HG03159 (cell line): Measurements from ENCODE around the gene GLIS1.

Experiments used
- ATAC-seq: cut with Tn5 transposase; IDR thresholded peaks from one replicate; pipeline ENCODE4 v1.9.1; 2021; ENCODE audit warnings: mild to moderate bottlenecking, moderate library complexity; ENCODE audit not compliant: unreplicated experiment

The GLIS1 gene

DNA sequence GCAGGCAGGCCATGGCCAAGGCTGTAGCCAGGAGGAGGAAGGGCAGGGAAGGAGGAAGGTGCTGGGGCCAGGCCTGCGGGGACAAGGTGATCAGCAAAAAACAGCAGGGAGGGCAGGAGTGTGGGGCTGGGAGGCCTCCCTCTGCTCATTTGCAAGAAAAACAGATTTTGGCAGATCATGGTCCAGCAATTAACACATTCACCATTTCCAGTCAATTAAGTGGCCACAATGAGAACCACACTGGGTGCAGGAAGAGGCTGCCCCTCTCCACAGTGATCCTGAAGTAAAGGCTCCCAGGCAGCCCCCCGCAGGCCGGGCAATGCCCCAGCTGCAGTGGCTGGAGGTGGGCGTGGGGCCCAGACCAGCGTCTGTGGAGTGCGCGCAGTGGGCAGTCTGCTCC is 225.1 kb downstream of the GLIS1 start:
- no peak for ATAC-seq

DNA sequence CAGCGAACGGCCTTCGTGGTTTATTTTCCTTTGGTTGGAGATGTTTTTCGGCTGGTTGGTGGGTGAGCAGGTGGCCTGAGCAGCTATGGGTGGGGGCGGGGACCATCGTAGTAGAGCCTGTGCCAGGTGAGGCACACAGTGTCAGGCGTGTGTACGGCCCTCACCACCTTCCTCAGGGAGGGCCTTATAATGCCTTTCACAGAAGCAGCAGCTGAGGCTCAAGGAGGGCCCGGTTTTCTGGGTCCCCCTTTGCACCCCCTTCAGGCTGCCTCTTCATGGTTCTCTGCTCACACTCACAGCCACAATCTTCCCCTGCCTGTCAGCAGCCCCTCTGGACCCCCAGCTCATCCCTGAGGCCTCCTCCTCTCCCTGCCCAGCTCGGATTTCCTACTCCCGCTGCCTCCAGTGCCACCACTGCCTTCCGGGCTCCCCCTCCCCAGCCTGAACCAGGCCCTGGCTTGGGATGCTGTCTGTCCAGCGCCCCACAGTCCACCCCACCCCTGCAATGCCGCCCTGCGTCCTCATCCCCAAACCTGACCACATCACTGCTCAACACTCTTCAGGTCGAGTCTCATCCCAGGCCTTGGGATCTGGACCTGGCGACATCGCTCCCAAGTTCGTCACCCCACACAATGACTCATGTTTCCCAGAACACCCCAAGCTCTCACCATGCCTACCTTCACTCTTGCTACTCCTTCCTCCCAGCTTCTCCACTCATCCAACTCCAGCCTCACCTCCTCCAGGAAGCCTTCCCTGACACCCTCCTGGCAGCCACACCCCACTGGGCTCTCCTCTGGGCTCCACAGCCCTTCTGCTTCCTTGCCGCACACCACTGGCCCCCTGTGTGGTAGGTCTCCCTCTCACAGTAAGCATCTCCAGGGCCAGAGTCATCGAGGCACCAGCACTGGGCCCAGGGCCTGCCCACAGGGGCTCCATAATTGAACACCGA is 225.9 kb downstream of the GLIS1 start:
- no peak for ATAC-seq

DNA sequence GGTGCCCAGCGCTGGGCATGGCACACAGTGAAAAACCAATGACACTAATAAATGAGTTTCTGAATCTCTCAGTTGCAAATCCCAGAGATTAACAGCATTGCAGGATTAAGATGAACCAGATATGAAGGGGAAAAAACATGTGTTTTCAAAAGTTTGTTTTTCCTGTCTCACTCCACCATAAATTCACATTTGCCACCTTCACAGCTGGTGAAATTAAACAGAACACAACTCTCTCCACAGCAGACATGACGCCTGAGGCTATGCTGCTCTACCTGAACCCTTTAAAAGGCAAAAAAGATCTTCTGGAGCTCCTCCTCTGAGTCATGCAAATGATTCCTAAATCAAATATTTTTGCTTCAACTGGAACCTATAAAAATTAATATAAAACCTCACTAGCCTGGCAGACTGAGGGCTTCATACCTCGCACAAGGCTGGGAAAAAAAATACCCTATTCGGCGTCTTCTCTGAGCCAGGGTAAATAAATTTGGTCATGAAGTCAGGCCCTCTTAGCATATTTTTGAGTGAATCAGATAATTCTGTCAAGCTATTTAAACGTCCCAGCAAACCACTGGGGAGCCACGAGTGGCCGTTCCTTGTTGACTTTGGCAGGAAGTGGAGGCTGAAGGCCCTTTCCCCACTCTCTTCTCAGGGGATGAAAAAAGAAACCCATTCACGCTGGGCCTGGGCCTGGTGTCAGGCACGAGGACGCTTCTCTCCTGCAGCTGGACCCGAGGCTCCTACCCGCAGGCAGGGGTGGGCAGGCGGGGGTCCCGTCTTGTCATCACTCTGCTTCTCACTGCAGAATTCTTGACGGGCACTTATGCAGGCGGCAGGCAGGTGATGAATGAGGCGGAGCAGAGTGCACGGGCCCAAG is 226.8 kb downstream of the GLIS1 start:
- ATAC-seq = no peak

DNA sequence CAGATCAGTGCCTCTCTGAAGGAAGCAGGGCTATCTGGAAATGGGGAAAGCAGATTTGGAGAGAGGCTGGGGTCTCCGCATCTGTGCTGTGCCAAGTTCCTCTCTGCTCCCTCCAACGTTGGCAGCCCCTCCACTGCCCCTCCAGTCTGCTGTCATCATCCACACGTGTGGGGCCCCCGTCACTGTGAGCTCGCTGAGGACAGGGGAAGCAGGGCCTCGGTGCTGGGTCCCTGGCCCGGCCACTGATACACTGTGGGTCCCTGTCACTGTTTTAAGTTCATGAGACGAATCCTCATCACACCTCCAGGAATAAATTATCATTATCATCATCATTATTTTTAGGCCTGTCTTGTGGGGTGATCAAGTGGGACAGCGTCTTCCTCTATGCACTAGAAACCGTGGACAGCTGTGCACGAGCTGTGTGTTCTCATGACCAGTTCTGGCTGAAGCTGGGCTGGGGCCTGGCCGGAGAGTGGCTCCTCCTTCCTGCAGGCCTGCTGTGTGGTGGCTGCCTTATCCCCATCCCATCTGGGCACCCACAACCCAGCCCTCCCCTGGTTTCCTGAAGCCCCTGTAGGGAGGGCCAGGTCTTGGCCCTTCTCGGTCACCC is 227.5 kb downstream of the GLIS1 start:
- no peak for ATAC-seq

DNA sequence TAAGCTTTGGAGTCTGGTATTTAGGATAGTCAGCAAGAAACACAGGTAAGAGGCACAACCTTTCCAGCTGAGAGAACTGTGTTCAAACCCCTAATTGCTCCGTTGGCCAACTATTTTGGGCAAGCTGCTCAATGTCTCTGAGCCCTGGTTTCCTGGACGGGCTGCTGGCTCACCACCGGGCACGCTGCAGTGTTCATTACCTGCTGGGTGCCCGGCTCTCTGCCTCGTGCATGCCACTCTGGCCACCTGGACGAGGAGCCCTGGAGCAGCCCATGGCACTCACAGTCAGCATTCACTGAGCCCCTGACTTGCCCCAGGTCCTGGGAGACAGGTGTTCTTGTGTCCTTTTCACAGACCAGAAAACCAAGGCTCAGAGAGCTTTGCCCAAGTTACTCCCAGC is 228.7 kb downstream of the GLIS1 start:
- ATAC-seq = no peak

DNA sequence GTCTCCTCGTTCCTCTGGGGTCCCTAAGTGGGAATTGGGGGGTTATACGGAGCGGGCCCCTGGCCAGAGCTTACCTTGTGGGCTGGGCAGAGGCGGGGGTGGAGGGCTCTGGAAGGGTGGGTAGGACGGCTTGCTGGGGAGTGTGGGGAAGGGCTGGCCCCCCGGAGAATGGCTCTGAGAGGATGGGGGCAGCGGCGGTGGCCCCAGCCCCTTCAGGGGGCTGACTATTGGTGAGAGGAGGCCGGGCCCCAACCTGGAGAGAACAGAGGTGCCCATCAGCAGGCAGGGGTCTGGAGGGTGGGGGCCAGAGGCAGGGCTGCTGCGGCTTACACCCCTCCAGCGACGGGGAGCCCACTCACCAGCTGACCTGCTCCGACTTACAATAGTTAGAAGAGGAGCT is 229.2 kb downstream of the GLIS1 start:
- ATAC-seq = no peak

DNA sequence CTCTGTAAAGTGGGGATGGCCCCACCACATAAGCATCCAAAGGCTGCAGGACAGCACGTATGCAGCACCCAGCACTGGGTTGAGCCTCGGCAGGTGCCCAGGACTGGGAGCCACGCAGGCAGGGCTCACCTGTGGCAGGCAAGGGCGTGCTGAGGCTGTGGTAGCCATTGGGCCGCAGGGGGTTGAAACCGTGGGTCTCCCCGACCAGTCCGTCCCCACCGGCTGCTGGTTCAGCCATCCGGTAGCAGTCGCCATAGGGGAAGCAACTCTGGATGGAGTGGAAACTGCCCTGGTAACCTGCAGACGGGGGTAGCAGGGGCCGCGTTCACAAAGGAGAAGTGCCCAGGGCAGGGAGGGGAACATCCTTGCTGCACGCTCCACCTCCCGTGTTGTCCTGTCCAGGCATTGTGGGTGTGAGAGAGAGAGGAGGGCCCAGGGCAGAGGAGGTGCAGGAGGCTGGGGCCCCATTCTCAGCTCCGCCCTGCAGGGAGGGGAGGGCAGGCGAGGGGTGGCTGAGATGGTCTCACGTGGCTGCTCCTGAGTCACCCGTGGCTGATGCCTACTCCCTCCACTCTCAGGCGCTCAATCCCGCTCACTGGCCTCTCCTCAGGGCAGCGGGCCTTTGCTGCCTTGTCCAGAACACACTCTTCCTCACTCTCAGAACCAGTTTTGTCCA is 229.8 kb downstream of the GLIS1 start:
- no peak for ATAC-seq

DNA sequence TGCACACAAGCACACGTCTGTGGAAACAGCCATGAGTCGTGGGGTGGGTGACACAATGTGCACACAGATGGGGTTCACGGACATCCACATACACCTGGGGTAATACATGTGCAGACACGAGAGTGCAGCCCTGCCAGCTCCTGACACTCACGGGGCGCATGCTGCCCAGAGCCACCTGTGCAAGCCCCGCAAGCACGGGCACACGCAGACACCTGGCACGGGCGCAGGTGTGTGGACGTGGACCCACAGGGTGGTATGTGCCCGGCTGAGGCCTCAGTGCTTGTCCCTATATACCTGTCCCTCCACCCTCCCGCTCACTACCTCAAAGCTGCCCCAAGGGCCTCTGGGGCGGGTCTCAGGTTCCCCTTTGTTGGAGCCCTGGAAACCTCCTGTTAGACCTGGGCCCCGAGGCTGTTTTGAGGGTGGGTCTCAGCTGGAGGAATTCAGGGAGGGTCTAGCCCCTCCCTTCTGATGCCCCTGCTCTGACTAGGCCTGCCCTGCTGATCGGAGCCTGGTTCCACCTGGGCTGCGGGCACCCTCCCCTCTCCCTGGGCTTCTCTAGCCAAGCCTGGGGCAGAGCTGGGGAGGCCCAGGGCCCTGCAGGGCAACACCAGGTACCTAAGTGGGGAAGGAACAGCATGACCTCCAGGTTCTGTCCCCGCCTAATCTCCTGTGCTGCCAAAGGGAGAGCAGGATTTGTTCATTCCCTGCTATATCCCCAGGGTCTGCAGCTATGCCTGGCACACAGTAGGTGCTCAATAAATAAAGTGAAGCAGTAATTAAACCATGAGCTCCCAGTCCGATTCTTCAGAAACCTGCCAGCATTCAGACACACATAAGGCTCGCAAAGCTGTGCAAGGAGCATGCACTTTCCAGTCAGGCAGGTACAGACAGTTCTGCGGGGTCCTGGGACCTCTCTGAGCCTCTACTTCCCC is 230.6 kb downstream of the GLIS1 start:
- no peak for ATAC-seq

DNA sequence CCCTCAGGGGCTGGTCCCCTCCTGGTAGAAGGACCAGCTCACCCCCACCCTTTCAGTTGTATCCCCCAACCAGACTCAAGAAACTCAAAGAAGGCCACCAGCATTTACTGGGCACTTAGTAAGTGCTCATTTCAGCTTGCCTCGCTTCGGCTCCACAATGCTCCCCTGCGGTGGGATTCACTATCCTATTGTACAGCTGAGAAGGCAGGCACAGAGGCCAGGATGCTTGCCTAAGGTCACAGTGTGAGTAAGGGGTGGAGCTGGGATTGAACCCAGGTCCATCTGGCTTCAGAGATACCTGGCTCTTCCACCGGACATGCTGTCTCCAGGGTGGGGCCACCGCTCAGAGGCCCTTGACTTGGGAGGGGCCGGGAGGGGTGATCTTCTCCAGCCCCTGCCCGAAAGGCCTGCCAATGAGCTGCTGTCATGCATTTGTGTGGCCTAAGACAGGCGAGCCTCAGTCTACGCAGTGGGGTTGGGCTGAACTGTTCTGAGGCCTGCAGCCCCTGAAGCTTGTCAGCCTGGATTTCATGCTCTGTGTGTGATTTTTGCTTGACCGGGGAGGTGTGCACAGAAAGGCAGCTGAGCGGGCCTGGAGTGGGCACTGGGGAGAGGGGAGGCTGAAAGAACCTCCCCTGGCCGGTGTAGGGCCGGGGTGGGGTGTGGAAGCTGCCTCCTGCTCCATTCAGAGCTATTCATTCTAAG is 231.7 kb downstream of the GLIS1 start:
- no peak for ATAC-seq

DNA sequence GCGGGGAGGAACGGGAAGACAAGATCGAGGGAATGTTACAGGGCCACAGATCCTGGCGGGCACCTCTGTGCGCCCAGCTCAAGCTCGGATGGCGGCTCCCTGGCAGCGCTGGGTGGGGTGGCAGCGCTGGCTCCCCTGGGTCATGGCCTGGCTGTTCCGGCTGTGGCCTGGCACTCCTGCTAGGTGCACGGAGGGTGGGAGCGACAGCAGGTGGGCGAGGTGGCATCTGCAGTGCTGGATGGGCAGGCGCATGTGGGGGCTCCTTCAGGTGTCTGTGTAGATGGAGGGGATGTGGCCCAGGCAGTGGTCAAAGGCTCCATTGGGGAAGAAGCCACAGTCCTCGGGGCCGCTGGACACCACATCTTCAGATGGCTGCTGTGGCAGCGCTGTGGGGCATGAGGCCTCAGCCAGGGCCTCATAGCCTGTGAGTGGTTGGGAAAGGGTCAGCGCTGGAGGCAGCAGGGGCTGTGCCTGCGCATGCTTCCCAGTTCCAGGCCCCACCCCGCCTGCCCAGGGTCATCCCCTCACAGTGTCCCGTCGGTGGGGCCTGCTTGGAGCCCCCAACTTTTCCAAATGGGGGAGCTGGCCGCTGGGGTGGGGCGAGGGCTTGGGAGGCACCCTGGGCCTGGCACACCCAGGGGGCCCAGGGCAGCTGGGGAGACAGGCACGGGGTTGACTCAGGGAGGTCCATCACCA is 232.5 kb downstream of the GLIS1 start:
- no peak for ATAC-seq

DNA sequence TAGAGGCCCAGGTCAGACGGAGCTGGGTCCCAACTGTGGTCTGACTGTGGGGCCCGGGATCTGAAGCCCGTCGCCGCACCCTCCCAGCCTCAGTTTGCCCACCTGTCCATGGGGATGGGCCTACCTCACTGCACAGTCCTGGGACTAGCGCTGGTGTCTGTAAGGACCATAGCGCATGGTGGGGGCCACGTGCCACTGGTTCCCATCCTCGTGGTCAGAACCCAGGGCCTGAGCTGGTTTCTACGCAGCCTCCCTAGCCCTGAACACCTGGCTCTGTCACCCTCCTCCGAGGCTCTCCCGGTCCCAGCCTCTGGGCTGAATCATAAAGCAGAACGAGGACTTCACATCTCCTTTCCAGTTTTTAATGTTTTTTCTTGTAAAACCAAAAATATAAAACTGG is 233.1 kb downstream of the GLIS1 start:
- ATAC-seq = no peak

DNA sequence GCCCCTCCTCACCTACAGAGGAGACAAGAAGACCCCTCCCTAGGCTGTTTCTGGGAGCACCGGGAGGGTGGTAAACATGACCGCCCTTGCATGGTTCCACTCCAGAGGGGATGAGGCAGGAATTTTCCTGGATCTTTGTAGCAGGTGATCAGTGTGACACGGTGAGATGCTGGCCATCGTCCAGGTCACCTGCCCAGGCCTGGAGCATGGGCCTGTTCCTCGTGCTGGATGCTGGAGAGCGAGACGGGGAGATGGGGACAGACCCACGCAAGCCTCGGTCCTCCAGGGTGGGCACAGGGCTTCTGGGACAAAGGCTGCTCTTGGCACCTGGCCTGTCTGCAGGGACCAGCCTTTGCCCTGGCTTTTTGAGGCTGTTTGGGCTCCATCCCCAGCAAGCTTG is 233.6 kb downstream of the GLIS1 start:
- ATAC-seq = no peak

DNA sequence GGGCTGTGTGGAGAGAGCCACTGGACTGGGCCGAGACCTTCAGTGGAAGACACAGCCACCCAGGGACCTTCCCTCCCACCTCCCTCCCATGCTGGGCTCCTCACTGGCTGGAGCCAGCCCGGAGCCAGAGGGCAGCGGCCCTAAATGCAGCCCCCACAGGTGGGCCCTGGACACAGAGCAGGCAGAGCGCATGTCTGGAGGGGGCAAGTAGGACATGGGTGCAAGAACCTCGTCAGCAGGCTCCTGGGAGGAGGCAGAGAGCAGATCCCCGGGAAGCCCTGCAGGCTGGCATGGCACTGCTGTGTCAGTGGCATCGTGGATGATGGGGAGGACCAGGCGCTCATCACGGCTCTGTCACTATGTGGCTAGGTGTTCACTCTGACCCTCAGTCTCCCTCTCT is 234.1 kb downstream of the GLIS1 start:
- no peak for ATAC-seq

DNA sequence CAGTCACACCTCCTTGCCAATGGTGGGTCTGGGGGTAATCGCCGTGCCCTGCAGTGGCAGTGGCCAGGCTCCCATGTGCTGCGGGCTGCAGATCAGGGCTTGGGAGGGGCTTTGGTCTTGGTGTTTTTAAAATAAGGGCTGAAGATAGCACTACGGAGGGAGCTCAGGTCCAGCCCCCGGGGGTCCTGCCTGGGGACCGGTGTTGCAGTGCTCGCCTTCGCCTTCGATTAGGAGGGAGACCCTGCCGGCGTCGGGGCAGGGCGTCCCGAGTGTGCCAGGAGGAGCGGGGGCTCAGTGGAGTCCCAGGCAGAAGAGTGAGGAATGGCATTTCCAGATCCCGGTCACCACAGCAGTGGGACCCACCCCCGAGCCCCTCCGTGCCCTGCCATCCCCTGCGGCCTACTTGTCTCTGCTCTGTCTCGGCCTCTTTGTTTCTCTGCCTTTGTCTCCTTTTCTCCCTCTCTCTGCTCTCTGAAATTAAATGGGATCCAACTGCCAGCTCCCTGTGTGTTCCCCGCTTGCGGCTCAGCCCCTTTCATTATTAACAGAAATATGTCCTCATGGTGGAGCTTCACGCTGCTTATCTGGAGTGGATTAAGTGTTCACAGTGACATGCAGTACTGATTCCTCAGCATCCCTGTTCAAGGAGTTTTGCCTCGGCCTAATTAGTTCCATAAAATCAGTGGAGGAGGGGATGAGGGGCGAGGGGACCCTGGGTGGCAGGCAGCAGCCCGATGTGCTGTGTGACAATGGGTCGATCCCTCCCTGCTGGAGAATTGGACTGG is 235.3 kb downstream of the GLIS1 start:
- no peak for ATAC-seq

DNA sequence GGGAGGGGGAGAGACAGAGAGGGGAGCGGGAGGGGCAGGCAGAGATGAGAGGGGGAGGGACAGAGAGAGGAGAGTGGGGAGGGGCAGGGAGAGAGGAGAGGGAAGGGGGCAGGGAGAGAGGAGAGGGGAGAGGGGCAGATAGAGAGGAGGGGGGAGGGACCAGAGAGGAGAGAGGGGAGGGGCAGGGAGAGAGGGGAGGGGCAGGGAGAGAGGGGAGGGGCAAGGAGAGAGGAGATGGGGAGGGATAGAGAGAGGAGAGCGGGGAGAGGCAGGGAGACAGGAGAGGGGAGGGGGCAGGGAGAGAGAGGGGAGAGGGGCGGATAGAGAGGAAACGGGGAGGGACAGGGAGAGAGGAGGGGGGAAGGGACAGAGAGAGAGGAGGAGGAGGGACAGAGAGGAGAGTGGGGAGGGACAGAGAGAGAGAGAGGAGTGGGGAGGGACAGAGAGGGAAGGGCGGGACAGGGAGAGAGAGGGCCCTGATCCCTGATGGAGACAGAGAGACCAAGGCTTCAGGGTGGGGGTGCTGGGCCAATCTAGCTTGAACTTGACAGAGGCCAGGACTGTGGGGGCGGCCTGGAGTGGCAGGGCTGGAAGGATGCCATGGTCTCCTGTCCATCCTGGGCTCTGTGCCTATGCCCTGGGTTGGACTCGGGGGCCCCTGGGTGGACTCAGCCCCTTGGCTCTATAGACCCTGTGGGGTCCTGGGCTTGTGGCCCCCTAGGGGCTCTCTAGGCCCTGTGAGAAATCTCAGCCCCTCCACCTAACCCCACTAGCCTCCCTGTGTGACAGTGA is 236.1 kb downstream of the GLIS1 start:
- no peak for ATAC-seq

DNA sequence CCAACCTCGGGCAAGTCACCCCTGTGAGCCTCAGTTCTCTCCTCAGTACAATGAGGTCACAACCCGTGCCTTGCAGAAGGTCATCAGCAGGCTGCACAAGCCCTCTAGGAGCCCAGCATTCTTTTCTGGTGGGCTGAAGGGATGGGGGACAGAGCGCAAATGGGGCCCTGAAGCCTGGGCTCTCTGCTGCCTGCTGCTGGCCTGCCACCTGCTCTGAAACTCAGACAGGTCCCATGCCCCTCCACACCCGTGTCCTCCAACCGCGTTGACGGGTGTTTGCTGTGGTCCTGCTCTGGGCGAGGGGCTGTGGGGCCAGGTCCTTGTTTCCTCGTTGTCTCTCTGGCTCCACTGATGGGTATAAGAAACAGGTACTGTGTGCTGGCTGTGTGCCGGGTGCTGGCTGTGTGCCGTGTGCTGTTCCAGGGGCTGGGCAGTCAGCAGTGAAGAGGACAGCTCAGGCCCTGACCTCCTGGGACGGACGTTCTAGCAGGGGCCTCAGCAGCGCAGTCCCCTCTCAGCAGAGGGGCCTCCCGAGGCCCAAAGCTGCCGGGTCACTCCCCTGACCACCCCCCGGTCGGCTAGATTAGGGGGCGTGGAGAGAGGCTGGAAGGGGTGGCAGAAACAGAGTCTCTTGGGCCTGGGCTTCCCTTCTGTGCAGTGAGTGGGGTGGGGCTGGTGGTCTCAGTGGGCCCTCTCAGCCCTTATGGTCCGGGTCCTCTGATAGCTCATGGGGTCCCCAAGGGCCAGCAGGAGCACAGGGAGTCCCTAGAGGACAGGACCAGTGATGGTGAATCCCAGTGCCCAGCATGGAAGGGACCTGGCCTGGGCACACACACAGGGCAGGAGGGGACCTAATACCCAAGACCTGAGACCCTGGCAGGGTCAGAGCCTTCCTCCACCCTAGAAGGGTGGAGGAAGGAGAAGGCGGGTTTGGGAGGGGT is 237.6 kb downstream of the GLIS1 start:
- no peak for ATAC-seq
